IMR-90 (cell line): Measurements from ENCODE around the gene TBCD. TPM values are rescaled to one million over a fixed set of nuclear protein-coding genes. Genes with fewer than 3 reads are reported as not detected.

ENCODE experiments used
- ATAC-seq: fragments of 200-7000 bp; cut with Tn5 transposase; 2 replicates; pipeline ENCODE4 v1.9.1; 2020; ENCODE audit warnings: low read depth, mild to moderate bottlenecking, moderate library complexity
- BruUV-seq: library from RNA; stranded (reverse); fragments of 400-500 nt; replicated peaks from 2 replicates; lab custom pipeline; 2021; lab: Mats Ljungman, UMichigan
- CTCF ChIA-PET: fragments of 300-600 bp; formaldehyde crosslinking; extraction: SDS; loops from one replicate; lab custom pipeline; 2021; ENCODE audit warnings: antibody characterized with exemption; lab: Yijun Ruan, JAX
- POLR2A ChIA-PET: fragments of 300-600 bp; sonication (Branson Sonifier 250); formaldehyde crosslinking; loops from one replicate; lab custom pipeline; 2022; ENCODE audit warnings: antibody characterized with exemption; ENCODE audit not compliant: unreplicated experiment; lab: Charles Lee
- DNase-seq: peaks from one replicate; pipeline ENCODE4 v3.0.0; 2013
- H2AFZ ChIP-seq: replicated peaks from 2 replicates; pipeline ENCODE3; 2013; ENCODE audit warnings: low read length, mild to moderate bottlenecking; ENCODE audit not compliant: poor library complexity
- H2AK5ac ChIP-seq: 2 replicates; pipeline ENCODE4 v1.6.1; 2013; ENCODE audit warnings: low read depth, low read length, inconsistent platforms
- H2AK9ac ChIP-seq: replicated peaks from 2 replicates; pipeline ENCODE3; 2013; ENCODE audit warnings: mild to moderate bottlenecking, low read depth, low read length, moderate library complexity; ENCODE audit not compliant: poor library complexity
- H2BK120ac ChIP-seq: 2 replicates; pipeline ENCODE4 v1.6.1; 2013; ENCODE audit warnings: low read depth, low read length, inconsistent platforms
- H2BK15ac ChIP-seq: 3 replicates; pipeline ENCODE4 v1.6.1; 2013; ENCODE audit warnings: low read depth, low read length, inconsistent platforms
- H2BK20ac ChIP-seq: 2 replicates; pipeline ENCODE4 v1.6.1; 2013; ENCODE audit warnings: low read depth, mild to moderate bottlenecking, inconsistent platforms, low read length, moderate library complexity
- H2BK5ac ChIP-seq: 2 replicates; pipeline ENCODE4 v1.6.1; 2013; ENCODE audit warnings: mild to moderate bottlenecking, low read depth, low read length, inconsistent platforms; ENCODE audit not compliant: poor library complexity, severe bottlenecking
- H3K14ac ChIP-seq: replicated peaks from 2 replicates; pipeline ENCODE4 v1.6.1; 2013; ENCODE audit warnings: low read depth, low read length, inconsistent platforms
- H3K18ac ChIP-seq: 2 replicates; pipeline ENCODE4 v1.6.1; 2013; ENCODE audit warnings: low read depth, low read length, control low read depth
- H3K23ac ChIP-seq: 2 replicates; pipeline ENCODE4 v1.6.1; 2013; ENCODE audit warnings: low read depth, low read length, inconsistent platforms
- H3K27ac ChIP-seq: 2 replicates; pipeline ENCODE4 v1.5.1; 2013; ENCODE audit warnings: mild to moderate bottlenecking, control low read depth, low read length; ENCODE audit not compliant: insufficient read depth
- H3K27me3 ChIP-seq: 2 replicates; pipeline ENCODE4 v1.6.1; 2013; ENCODE audit warnings: low read length; ENCODE audit not compliant: control insufficient read depth, insufficient read depth
- H3K36me3 ChIP-seq: 2 replicates; pipeline ENCODE4 v1.6.1; 2013; ENCODE audit warnings: low read length, mixed read lengths; ENCODE audit not compliant: control insufficient read depth, insufficient read depth
- H3K4ac ChIP-seq: 2 replicates; pipeline ENCODE4 v1.6.1; 2013; ENCODE audit warnings: low read depth, low read length, inconsistent platforms
- H3K4me1 ChIP-seq: 2 replicates; pipeline ENCODE4 v1.6.1; 2013; ENCODE audit warnings: low read length, mixed read lengths; ENCODE audit not compliant: control insufficient read depth, insufficient read depth
- H3K4me2 ChIP-seq: 2 replicates; pipeline ENCODE4 v1.6.1; 2013; ENCODE audit warnings: low read depth, mild to moderate bottlenecking, control low read depth, low read length, moderate library complexity
- H3K4me3 ChIP-seq: 2 replicates; pipeline ENCODE4 v1.5.1; 2013; ENCODE audit warnings: low read depth, mild to moderate bottlenecking, control low read depth, low read length, moderate library complexity; ENCODE audit not compliant: insufficient read depth
- H3K56ac ChIP-seq: 2 replicates; pipeline ENCODE4 v1.6.1; 2013; ENCODE audit warnings: low read length, inconsistent platforms; ENCODE audit not compliant: insufficient read depth; ENCODE audit errors: extremely low read depth
- H3K79me1 ChIP-seq, 2 experiments: 2 replicates each; pipeline ENCODE4 v1.6.1; 2013; ENCODE audit warnings: low read length in 2 of 2, inconsistent platforms in 1 of 2, low read depth in 1 of 2
- H3K9ac ChIP-seq: 2 replicates; pipeline ENCODE4 v1.6.1; 2013; ENCODE audit warnings: low read depth, low read length, control low read depth
- H3K9me1 ChIP-seq: 2 replicates; pipeline ENCODE4 v1.6.1; 2013; ENCODE audit warnings: low read length, inconsistent platforms; ENCODE audit not compliant: insufficient read depth
- H3K9me3 ChIP-seq: 2 replicates; pipeline ENCODE4 v1.6.1; 2013; ENCODE audit warnings: low read length; ENCODE audit not compliant: control insufficient read depth, insufficient read depth
- H4K20me1 ChIP-seq: 2 replicates; pipeline ENCODE4 v1.6.1; 2013; ENCODE audit warnings: low read length, inconsistent platforms; ENCODE audit not compliant: insufficient read depth
- H4K5ac ChIP-seq: 2 replicates; pipeline ENCODE4 v1.6.1; 2013; ENCODE audit warnings: mild to moderate bottlenecking, low read depth, low read length, control low read depth
- H4K8ac ChIP-seq, 2 experiments: 2 replicates each; pipeline ENCODE4 v1.6.1; 2013; ENCODE audit warnings: low read depth in 2 of 2, low read length in 2 of 2, control low read depth in 1 of 2, inconsistent platforms in 1 of 2
- H4K91ac ChIP-seq: 2 replicates; pipeline ENCODE4 v1.6.1; 2013; ENCODE audit warnings: low read depth, low read length, inconsistent platforms; ENCODE audit not compliant: insufficient read depth
- CHD1 ChIP-seq: IDR thresholded peaks from 2 replicates; pipeline ENCODE4 v1.6.1; 2012; ENCODE audit warnings: low read depth, low read length, improper control_type of control experiment
- RAD21 ChIP-seq: IDR thresholded peaks from 2 replicates; pipeline ENCODE4 v1.6.1; 2012; ENCODE audit warnings: low read length, improper control_type of control experiment
- WGBS, 2 experiments: methylation state at CpG; one replicate each; pipeline versions ENCODE4 v1.1.5 to v1.1.7; 2013; ENCODE audit warnings: missing lambda C conversion rate in 2 of 2; ENCODE audit not compliant: insufficient read length in 1 of 2; ENCODE audit errors: extremely low coverage in 2 of 2; 5-methylcytosine and 5-hydroxymethylcytosine counted together
- dilution Hi-C: fragments of 300-500 bp; cut with HindIII; formaldehyde crosslinking; loops from one replicate; pipeline ENCODE4 v1.14.3; 2018; ENCODE audit warnings: low sequenced_read_pairs; ENCODE audit not compliant: unreplicated experiment
- in situ Hi-C: fragments of 300-500 bp; cut with MboI; formaldehyde crosslinking; loops from 3 replicates; pipeline ENCODE4 v1.14.3; 2019; ENCODE audit warnings: low sequenced_read_pairs, inconsistent platforms, mixed read lengths
- intact Hi-C: fragments of 100-400 bp; cut with micrococcal nuclease; formaldehyde crosslinking; loops from 2 replicates; pipeline ENCODE4 v1.10.0; 2022
- polyA plus RNA-seq, 3 experiments: library from polyadenylated mRNA; depleted of rRNA; stranded (reverse); fragments of >200 nt; gene quantifications; 2 replicates each; pipeline ENCODE4 v1.2.3, GENCODE V29; 2012; ENCODE audit warnings: low replicate concordance in 1 of 3
- total RNA-seq: library from RNA; depleted of rRNA; stranded (reverse); fragments of >200 nt; gene quantifications from 2 replicates; pipeline ENCODE4 v1.2.3, GENCODE V29; 2012

Gene TBCD
- total and polyA plus RNA-seq, 2 of the 4 experiments (the other 2 are of a cell fraction), result 21.9 to 54.5 TPM

DNA sequence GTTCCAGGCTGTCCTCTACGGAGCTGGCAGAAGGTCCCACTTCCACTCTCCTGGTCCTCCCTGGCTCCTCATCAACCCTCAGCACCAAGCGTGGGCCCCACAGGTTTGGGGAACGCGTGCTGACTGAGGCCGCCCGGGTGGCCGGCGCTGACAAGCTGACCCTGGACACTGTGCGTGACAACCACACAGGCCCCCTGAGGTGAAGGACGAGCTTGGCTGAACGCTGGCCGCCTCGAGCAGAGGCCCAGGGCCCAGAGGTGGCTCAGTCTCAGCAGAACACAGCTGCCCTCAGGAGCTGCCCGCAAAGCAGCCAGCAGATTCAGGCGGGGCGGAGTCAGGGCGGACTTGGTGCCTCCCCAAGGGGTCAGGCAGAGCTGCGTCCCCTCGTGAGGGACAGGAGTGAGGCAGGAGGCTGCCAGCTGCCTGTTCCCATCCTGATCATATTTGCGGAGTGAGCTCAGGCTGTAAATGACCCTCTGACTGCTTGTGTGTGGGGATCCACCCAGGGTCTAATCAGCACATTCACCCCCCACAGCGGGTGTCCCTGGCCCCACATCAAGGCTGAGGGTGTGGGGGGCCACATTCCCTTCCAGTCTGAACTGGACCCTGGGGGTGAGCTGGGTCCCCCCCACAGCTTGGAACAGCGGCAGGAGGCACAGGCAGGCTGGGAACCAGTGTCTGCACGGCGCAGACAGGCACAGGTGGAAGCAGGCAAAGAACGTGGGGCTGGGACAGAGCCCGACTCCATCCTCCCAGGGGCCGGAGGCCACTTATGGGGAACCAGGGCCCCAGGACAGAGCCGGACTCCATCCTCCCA, 222.5 kb downstream of the TBCD start (continued):
- TF ChIP-seq CHD1, result no peak

DNA sequence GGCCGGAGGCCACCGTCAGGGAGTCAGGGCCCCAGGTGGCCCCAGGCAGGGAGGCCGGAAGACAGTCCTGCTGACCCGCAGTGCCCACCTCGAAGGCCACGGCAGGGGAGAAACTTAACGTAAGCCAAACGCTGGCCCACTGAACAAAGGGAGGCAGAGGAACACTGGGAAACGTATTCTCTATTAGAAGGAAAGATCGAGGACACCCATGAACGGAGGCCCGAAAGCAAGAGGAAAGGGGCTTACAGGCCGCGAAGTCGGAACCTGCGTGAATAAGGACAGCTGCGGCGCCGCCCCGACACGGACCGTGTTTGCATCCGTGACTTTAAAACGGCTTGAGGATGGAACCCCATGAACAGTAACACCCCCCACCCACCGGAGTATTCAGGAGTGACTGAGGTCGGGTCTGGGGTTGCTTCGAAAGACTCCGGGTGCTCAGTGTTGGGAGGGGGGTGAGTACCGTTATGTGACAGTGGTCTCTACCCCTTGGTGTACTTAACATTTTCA, 225.2 kb downstream of the TBCD start:
- H3K4me3 ChIP-seq, result no peak overlapping the region
- dilution Hi-C loops, result no loop called here
- no peak for DNase-seq
- H3K18ac ChIP-seq, result no peak overlapping the region
- H3K27ac ChIP-seq, result no peak overlapping the region
- POLR2A ChIA-PET, result no interaction called here
- no peak overlapping the region for H2BK15ac ChIP-seq
- TF ChIP-seq RAD21, result no peak
- H3K56ac ChIP-seq, result no peak overlapping the region
- H4K8ac ChIP-seq, result no peak overlapping the region
- 90% methylated on average over 4 of the region's 29 CpGs; no CpG with 5 or more reads in 1 of the 2 experiments for WGBS, 2 experiments
- H3K36me3 ChIP-seq, result no peaks in the 10 kb centered on the region
- no peak overlapping the region for H2BK5ac ChIP-seq
- H4K5ac ChIP-seq, result no peak overlapping the region
- CTCF ChIA-PET, result no interaction called here
- no peak overlapping the region for H3K23ac ChIP-seq
- ATAC-seq, result no peak
- no peak overlapping the region for H3K14ac ChIP-seq
- H2BK20ac ChIP-seq, result no peak overlapping the region
- in situ Hi-C loops, result no loop called here
- no peak overlapping the region for H2AK5ac ChIP-seq
- H2BK120ac ChIP-seq, result no peak overlapping the region
- no peak overlapping the region for H2AFZ ChIP-seq
- intact Hi-C loops, result no loop called here
- H3K9me1 ChIP-seq, result no peaks in the 10 kb centered on the region
- no peaks in the 10 kb centered on the region for H3K79me1 ChIP-seq
- BruUV-seq, result no TSS peak
- no peak overlapping the region for H4K91ac ChIP-seq
- H3K4ac ChIP-seq, result no peak overlapping the region
- no peak overlapping the region for H2AK9ac ChIP-seq
- no peak overlapping the region for H3K4me2 ChIP-seq
- H3K9ac ChIP-seq, result no peak overlapping the region
- no peaks in the 10 kb centered on the region for H4K20me1 ChIP-seq
- H3K4me1 ChIP-seq, result no peaks in the 10 kb centered on the region
- H3K27me3 ChIP-seq, result no peaks in the 10 kb centered on the region
- H3K9me3 ChIP-seq, result no peaks in the 10 kb centered on the region
